GM19324 (cell line): ENCODE data around the gene NRXN3.
"Not testable (repeated sequence)": the region's sequence is repeated elsewhere in the genome, so short reads cannot be mapped to it uniquely, and the experiment has no call there.

Experiments used
- ATAC-seq: cut with Tn5 transposase; IDR thresholded peaks from one replicate; pipeline ENCODE4 v1.9.1; 2021; ENCODE audit warnings: mild to moderate bottlenecking, moderate library complexity; ENCODE audit not compliant: unreplicated experiment, low FRiP score

NRXN3 gene

DNA sequence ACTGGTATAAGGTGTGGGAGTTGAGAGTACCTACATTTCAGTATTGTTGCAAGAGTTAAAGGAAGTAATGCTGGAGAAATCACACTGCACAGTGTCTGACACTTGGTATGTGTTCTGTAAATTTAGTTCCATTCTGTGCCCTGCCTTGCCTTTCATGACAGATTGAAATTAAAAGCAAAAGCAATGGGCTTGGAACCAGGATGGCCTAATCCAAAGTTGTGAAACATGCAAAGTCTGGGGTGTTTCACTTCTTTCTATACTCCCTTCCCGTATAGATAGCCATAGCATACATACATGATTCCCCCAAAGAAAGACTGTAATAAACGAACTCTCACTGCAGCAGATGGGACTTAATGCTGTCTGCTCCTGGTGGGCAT is 281.1 kb downstream of the NRXN3 start:
- no peak for ATAC-seq

- ATAC-seq: no peak
Measured at GRCh38 chr14:78455896-78456435, 285.8 kb downstream of the NRXN3 start.

- ATAC-seq: no peak
Measured at GRCh38 chr14:78469947-78470346, 299.8 kb downstream of the NRXN3 start.

- no peak for ATAC-seq
Measured at GRCh38 chr14:78479127-78479780, 309.1 kb downstream of the NRXN3 start.

DNA sequence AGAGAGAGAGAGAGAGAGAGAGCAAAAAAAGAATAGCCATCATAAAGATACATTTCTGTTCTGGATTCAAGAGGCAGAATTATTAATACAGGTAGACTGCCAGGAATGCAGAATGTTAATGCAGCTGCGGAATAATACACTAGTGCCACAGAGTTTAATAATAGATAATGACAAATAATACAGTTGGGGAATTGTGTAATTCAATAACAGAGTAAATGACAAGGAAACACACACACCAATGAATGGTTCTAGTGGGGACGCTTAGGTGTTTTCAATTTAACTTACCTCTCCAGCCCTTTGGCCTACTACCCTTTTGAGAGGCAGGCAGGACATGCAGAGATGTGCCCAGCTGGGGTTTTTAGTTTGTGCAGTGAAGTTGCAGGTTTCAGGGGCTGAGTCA is 313.9 kb downstream of the NRXN3 start:
- ATAC-seq: no peak

DNA sequence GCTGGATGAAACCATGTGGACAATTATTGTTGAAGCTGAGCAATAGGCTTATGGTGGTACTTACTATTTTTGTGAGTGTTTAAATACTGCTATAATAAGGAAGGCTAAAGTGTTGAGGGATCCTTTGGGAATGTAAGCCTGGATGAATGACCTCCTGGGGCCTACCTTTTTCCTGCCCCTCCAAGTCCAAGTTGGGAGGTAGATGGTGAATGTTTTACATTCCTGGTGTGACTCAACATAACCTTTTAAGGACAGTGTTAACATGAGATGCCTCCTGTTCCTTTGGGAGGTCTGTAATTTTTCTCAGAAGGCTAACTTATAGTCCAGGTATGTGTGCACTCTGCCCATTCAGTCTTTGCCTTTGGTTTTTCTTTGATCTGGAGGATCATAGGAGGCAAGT is 315.9 kb downstream of the NRXN3 start:
- ATAC-seq: no peak

DNA sequence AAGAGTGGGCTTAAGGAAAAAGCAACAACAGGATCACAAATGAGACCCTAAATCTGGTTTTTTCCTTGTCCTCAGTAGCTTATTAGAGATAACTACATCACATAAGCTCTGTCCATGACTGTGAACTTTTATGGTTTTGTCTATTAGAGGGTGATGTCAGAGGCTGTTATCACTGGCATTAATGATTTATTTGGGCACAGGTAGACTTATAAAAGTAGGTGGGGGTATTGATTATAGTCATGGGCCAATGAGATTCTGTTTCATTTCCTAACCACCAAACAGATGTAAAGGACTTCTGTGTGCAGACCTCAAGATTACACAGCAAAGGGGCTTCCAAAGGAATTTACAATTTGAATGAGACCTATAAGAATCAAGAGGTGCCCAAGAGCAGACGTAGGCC is 316.4 kb downstream of the NRXN3 start:
- ATAC-seq: no peak

DNA sequence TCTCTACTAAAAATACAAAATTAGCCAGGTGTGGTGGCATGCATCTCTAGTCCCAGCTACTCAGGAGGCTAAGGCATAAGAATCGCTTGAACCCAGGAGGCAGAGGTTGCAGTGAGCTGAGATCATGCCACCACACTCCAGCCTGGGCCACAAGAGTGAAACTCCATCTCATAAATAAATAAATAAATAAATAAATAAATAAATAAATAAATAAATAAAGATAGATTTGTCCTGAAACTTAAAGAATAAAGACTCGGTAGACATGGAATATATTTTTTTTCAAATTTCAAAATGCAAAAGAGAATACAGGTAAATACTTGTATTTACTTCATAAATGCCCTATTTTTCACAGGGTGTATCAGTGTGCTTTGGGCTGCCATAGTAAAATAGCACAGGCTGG is 317.4 kb downstream of the NRXN3 start:
- ATAC-seq: not testable (repeated sequence)

GRCh38 chr14:78488938-78489337 is 318.8 kb downstream of the NRXN3 start:
- no peak for ATAC-seq

- ATAC-seq: no peak
Measured at GRCh38 chr14:78491048-78491447, 320.9 kb downstream of the NRXN3 start.

GRCh38 chr14:78498062-78498595 is 328.0 kb downstream of the NRXN3 start:
- no peak for ATAC-seq

DNA sequence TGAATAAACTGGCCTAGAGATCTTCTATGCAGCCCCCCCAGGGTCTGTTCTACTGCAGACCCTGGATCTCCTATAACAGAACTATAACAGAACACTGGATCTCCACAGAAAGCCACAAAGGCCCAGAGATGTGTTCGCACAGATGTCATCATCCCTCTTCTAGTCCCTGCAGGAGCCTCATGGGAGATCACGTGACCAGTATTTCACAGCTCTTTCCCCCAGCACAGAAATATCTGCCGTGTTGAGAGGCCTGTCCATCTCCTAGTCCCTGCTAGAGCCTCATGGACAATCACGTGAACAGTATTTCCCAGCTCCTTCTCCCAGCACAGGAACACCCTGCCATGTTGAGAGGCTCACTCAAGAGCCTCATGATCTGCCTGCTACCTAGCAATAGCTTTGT is 331.7 kb downstream of the NRXN3 start:
- ATAC-seq: no peak

DNA sequence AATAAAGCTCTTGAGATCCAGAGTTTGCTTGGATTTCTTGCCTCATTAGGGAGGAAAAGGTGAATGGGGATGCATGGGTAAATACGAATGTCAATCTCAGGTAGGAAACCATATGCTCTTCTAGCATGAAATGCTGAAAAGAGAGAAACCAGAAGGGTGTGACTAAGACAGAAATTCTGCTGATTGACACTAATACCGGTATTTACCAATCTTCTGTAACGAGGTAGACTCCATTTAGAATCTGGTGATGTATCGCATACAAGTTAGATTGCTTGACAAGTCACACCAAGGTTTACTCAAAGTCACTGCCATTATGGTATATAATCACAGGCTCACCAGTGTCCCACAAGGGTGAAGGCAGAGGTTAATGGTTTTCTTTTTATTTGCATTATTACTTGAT is 337.9 kb downstream of the NRXN3 start:
- no peak for ATAC-seq

DNA sequence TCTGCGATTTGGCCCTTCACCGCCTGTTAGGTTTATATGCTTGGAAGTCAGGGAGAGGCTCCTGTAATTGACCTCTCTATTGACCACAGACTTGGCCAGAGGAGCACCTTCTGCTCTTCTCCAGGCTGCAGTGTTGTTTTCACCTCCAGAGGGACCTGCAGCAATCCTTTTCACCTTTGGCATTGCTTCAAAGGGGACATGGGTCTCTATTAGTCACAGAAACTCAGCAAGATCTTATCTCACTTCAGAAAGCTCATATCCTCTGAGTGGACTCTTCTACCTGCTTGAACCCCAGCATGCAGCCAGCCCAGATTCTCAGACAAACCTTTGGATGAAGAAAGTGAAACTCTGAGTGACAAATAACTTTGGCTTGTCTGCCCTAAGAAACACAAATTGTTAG is 339.3 kb downstream of the NRXN3 start:
- no peak for ATAC-seq

DNA sequence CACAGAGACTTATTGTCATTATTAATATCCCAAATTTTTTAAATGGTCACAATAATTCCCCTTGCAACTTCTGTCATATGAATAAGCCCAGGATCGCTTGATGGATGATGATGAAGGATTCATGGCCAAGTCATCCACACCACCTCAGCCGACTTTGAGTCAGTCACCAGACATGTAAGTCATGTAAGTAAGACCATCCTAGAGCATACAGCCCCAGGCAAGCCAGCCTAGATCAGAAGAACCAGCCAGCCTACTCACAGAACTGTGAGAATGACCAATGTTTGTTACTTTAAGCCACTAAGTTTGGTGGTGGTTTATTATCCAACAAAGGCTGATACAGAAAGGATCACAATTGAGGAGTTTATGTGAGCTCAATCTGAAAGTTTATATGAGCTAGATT is 341.8 kb downstream of the NRXN3 start:
- ATAC-seq: no peak

- ATAC-seq: no peak
Measured at GRCh38 chr14:78519863-78520262, 349.7 kb downstream of the NRXN3 start.

DNA sequence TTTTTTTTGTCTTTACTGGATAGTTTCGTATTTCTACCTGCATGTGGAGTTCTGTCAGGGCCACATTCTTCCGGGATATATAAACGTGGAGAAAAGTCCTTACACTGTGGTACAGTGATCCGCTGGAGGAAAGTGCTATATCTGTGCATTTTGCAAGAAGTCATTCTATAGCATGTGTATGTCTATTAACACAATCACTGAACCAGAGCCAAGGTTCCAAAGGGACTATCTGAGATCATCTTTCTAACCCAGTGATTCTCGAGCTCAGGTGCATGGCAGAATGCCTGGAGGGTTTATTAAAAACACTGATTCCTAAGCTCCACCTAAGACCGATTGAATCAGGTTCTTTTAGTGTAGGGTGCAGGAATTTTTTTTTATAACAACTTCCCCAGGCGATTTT is 354.0 kb downstream of the NRXN3 start:
- ATAC-seq: no peak

DNA sequence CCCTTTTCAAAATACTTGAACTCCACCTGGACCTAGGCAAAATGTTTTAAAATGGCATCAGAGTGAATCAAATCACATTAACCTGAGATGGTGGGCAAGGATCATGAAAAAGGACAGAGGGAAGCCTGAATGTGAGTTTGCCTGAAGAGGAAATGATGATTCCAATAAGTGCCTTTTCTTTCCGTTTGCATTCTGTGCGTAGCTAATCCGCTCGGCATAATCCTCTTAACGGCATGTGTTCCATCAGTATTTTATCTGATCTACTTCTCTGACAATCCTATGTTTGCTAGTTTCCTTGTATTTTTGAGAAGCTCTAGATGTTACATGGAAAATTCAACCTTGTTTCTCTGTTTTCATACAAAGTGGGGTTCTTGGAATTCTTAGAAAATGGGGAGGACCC is 354.6 kb downstream of the NRXN3 start:
- no peak for ATAC-seq

GRCh38 chr14:78530078-78530477 is 359.9 kb downstream of the NRXN3 start:
- ATAC-seq: no peak

DNA sequence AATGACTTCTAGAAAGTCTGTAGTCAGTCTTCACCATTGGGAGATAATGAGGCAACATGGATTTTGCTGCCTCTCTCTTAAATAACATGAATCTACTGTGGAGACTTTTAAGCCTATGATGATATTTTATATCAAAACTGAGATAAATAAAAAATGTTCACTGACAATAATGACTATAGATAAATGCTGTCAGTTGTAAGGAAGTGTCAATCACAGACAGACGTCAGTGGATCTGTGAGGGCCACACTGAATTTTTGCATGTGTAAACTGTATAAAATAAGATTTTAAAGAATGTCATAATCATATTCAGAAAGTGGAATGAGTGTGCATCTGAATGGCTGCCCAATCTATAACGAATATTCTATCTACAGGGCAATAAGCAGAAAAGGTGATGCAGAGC is 364.0 kb downstream of the NRXN3 start:
- no peak for ATAC-seq

GRCh38 chr14:78535041-78535440 is 364.9 kb downstream of the NRXN3 start:
- ATAC-seq: no peak

DNA sequence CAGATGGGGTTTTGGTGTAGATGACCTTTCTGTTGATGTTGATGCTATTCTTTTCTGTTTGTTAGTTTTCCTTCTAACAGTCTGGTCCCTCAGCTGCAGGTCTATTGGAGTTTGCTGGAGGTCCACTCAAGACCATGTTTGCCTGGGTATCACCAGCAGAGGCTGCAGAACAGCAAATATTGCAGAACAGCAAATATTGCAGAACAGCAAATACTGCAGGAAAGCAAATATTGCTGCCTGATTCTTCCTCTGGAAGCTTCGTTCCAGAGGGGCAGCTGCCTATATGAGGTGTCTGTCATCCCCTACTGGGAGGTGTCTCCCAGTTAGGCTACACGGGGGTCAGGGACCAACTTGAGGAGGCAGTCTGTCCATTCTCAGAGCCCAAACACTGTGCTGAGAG is 371.6 kb downstream of the NRXN3 start:
- not testable (repeated sequence) for ATAC-seq

GRCh38 chr14:78543433-78543832 is 373.3 kb downstream of the NRXN3 start:
- no peak for ATAC-seq
